ENCODE measurements around the gene AKAP13.
"Not testable (repeated sequence)": the region's sequence is repeated elsewhere in the genome, so short reads cannot be mapped to it uniquely, and the experiment has no call there.

The AKAP13 gene

GRCh38 chr15:85470563-85471271, 90.3 kb downstream of the AKAP13 start:
- DNase-seq (ENCODE audit: insufficient read length, low spot score) (no peak), FAIRE-seq (peak; percentile 76)
- no peak for TF ChIP-seq POLR2AphosphoS5 (IDR thresholded peaks at IDR 0.05; ENCODE audit: low read depth, low read length)

- TF ChIP-seq POLR2AphosphoS5 (IDR thresholded peaks at IDR 0.05; ENCODE audit: low read depth, low read length) (no peak), POU2F2 (IDR thresholded peaks at IDR 0.05; ENCODE audit: low read depth, low read length) (no peak), PAX5 (IDR thresholded peaks at IDR 0.05; ENCODE audit: insufficient read depth, low read length, severe bottlenecking) (no peak), SPI1 (IDR thresholded peaks at IDR 0.05; ENCODE audit: low read depth, low read length) (no peak), TAF1 (IDR thresholded peaks at IDR 0.05; ENCODE audit: low read depth, low read length) (no peak), POLR2A (IDR thresholded peaks at IDR 0.05; ENCODE audit: low read depth, low read length) (no peak)
- DNase-seq (ENCODE audit: insufficient read length, low spot score) = no peak
- no peak for FAIRE-seq
These were observed 91.9 kb downstream of the AKAP13 start for GRCh38 chr15:85472349-85472748.

GRCh38 chr15:85473455-85473854, 93.1 kb downstream of the AKAP13 start:
- TF ChIP-seq SPI1 (IDR thresholded peaks at IDR 0.05; ENCODE audit: low read depth, low read length) (no peak), POLR2A (IDR thresholded peaks at IDR 0.05; ENCODE audit: low read depth, low read length) (no peak), PAX5 (IDR thresholded peaks at IDR 0.05; ENCODE audit: insufficient read depth, low read length, severe bottlenecking) (no peak), TAF1 (IDR thresholded peaks at IDR 0.05; ENCODE audit: low read depth, low read length) (no peak)
- DNase-seq (ENCODE audit: insufficient read length, low spot score) (no peak), FAIRE-seq (peak; percentile 65)

GRCh38 chr15:85474700-85475316, 94.4 kb downstream of the AKAP13 start:
- no peak for FAIRE-seq
- TF ChIP-seq SPI1 (IDR thresholded peaks at IDR 0.05; ENCODE audit: low read depth, low read length) (no peak), PAX5 (IDR thresholded peaks at IDR 0.05; ENCODE audit: insufficient read depth, low read length, severe bottlenecking) (no peak), POLR2AphosphoS5 (IDR thresholded peaks at IDR 0.05; ENCODE audit: low read depth, low read length) (no peak)
- no peak for DNase-seq (ENCODE audit: insufficient read length, low spot score)

- TF ChIP-seq SPI1 (IDR thresholded peaks at IDR 0.05; ENCODE audit: low read depth, low read length) (peak; percentile 96), POLR2A (IDR thresholded peaks at IDR 0.05; ENCODE audit: low read depth, low read length) (no peak)
These were observed 94.9 kb downstream of the AKAP13 start for GRCh38 chr15:85475317-85475701.

GRCh38 chr15:85475711-85476110, 95.3 kb downstream of the AKAP13 start:
- no peak for TF ChIP-seq TAF1 (IDR thresholded peaks at IDR 0.05; ENCODE audit: low read depth, low read length)
- TF ChIP-seq POLR2AphosphoS5 (IDR thresholded peaks at IDR 0.05; ENCODE audit: low read depth, low read length) = no peak
- TF ChIP-seq POU2F2 (IDR thresholded peaks at IDR 0.05; ENCODE audit: low read depth, low read length) = no peak
- no peak for TF ChIP-seq PAX5 (IDR thresholded peaks at IDR 0.05; ENCODE audit: insufficient read depth, low read length, severe bottlenecking)
- TF ChIP-seq POLR2A (IDR thresholded peaks at IDR 0.05; ENCODE audit: low read depth, low read length) = no peak
- no peak for TF ChIP-seq SPI1 (IDR thresholded peaks at IDR 0.05; ENCODE audit: low read depth, low read length)
- FAIRE-seq (no peak), DNase-seq (ENCODE audit: insufficient read length, low spot score) (no peak)

More at GRCh38 chr15:85475317-85475701, 94.9 kb downstream of the AKAP13 start:
- FAIRE-seq (peak; percentile 86), DNase-seq (ENCODE audit: insufficient read length, low spot score) (no peak)

- DNase-seq (ENCODE audit: insufficient read length, low spot score) (no peak), FAIRE-seq (peak; percentile 41)
- TF ChIP-seq POU2F2 (IDR thresholded peaks at IDR 0.05; ENCODE audit: low read depth, low read length) (no peak), TAF1 (IDR thresholded peaks at IDR 0.05; ENCODE audit: low read depth, low read length) (no peak), POLR2A (IDR thresholded peaks at IDR 0.05; ENCODE audit: low read depth, low read length) (no peak), PAX5 (IDR thresholded peaks at IDR 0.05; ENCODE audit: insufficient read depth, low read length, severe bottlenecking) (no peak), POLR2AphosphoS5 (IDR thresholded peaks at IDR 0.05; ENCODE audit: low read depth, low read length) (no peak), SPI1 (IDR thresholded peaks at IDR 0.05; ENCODE audit: low read depth, low read length) (no peak)
These were observed 96.7 kb downstream of the AKAP13 start for GRCh38 chr15:85477061-85477460.

- FAIRE-seq = peak; percentile 78
- TF ChIP-seq SPI1 (IDR thresholded peaks at IDR 0.05; ENCODE audit: low read depth, low read length) (0 out of 2 replicates have a peak, but pooled peaks have one; percentile 3), PAX5 (IDR thresholded peaks at IDR 0.05; ENCODE audit: insufficient read depth, low read length, severe bottlenecking) (no peak)
- DNase-seq (ENCODE audit: insufficient read length, low spot score) = no peak
These were observed 97.3 kb downstream of the AKAP13 start for GRCh38 chr15:85477730-85478129.

GRCh38 chr15:85479071-85479647, 98.8 kb downstream of the AKAP13 start:
- FAIRE-seq (peak; percentile 48), DNase-seq (ENCODE audit: insufficient read length, low spot score) (no peak)
- TF ChIP-seq POU2F2 (IDR thresholded peaks at IDR 0.05; ENCODE audit: low read depth, low read length) = no peak
- no peak for TF ChIP-seq POLR2A (IDR thresholded peaks at IDR 0.05; ENCODE audit: low read depth, low read length)
- TF ChIP-seq PAX5 (IDR thresholded peaks at IDR 0.05; ENCODE audit: insufficient read depth, low read length, severe bottlenecking) = no peak
- no peak for TF ChIP-seq POLR2AphosphoS5 (IDR thresholded peaks at IDR 0.05; ENCODE audit: low read depth, low read length)
- no peak for TF ChIP-seq SPI1 (IDR thresholded peaks at IDR 0.05; ENCODE audit: low read depth, low read length)
- no peak for TF ChIP-seq TAF1 (IDR thresholded peaks at IDR 0.05; ENCODE audit: low read depth, low read length)

GRCh38 chr15:85480923-85481322, 100.5 kb downstream of the AKAP13 start:
- TF ChIP-seq POU2F2 (IDR thresholded peaks at IDR 0.05; ENCODE audit: low read depth, low read length) (no peak), SPI1 (IDR thresholded peaks at IDR 0.05; ENCODE audit: low read depth, low read length) (no peak), PAX5 (IDR thresholded peaks at IDR 0.05; ENCODE audit: insufficient read depth, low read length, severe bottlenecking) (no peak), TAF1 (IDR thresholded peaks at IDR 0.05; ENCODE audit: low read depth, low read length) (no peak), POLR2A (IDR thresholded peaks at IDR 0.05; ENCODE audit: low read depth, low read length) (no peak), POLR2AphosphoS5 (IDR thresholded peaks at IDR 0.05; ENCODE audit: low read depth, low read length) (no peak)
- DNase-seq (ENCODE audit: insufficient read length, low spot score) (no peak), FAIRE-seq (peak; percentile 60)

GRCh38 chr15:85481543-85481942, 101.1 kb downstream of the AKAP13 start:
- DNase-seq (ENCODE audit: insufficient read length, low spot score); FAIRE-seq: not testable (repeated sequence)

Measured in GM12891 (cell line).